ENCODE data around the gene VTI1A.
A peak's percentile ranks its signal among the peaks of the same experiment; 100 is the strongest.
"Not testable (repeated sequence)": the region's sequence is repeated elsewhere in the genome, so short reads cannot be mapped to it uniquely, and the experiment has no call there.

VTI1A gene

DNA sequence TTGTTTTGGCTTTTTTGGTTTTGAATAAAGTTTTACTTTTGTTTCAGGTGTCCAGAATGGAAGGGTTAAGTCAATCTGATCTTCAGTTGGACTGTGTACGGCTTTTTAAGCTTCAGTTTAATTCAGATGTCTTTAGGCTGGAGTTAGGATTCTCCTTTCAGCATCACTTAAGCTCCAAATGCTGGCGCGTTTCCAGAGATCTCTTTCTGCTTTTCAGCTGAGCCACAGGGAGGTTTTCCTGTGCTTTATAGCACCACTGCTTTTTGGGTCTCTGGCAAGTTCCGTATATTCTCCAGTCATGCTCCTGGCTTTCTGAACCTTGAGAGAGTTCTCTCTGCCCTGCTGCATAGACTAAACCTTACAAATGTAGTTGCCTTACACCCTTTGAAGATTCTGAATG lies 60.0 kb downstream of the VTI1A start:
- no peak for DNase-seq (ENCODE audit: low spot score)

DNA sequence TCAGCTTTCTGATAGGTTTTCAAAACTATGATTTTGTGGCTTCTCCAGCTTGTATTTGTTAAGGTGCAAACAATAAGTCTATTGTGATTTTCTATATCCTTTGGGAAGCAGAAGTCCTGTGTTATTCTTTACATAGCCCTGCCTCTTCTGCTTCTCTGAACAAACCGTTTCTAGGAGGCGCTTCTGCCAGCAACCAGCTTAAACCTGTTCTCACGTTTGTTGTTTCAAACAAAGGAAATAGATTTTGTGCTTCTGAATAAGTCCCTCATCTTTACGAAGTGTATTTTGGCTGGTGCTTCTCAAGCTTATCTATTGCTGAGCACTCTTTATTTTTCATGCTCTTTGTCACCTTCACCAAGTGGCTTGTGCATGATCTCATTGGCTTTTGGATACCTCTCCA lies 61.0 kb downstream of the VTI1A start:
- DNase-seq (ENCODE audit: low spot score) = no peak

DNA sequence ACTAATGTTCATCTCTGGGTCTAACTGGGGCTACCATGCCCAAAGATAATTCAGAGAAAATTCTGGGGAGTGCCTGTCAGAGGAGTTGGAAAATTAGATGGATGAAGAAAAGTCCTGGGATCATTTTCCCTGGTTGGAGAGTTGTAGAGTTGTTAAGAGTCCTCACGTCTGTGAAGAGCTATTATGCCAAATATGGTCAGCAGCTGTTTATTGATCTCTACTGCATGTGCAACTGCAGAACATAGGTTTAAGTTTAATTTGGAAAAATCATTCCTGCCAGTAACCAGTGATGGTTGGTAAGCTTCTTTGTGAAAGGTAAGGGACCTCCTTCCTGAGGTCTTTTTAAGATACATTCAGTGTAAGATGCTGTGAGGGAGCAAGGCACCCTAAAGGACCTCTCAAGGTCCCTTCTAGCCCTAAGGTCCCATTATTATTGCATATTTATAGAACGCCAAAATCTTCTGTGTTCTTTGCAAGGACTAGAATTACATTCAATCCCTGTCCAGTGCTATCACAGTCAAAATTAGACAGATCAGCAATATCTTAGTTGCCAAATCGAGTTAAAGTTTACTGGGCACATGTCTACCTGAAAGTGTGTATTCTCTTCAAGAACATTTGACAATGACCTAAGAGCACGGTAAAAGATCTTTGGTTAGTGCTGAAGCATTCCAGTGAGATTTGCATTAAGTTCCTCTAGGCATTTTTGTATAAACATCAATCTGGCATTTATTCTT lies 62.7 kb downstream of the VTI1A start:
- no peak for DNase-seq (ENCODE audit: low spot score)

DNA sequence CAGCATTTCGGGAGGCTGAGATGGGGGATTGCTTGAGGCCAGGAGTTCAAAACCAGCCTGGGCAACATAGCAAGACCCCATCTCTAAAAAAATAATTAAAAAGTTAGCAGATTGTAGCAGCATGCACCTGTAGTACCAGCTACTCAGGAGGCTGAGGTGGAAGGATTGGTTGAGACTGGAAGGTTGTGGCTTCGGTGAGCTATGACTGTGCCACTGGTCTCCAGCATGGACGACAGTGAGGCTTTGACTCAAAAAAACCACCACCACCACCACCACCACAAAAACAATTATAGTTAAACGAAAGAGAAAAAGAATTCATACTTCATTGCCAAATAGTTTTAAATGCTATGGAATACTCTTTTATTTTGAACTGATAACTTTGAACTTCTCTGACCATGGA lies 63.4 kb downstream of the VTI1A start:
- no peak for DNase-seq (ENCODE audit: low spot score)

DNA sequence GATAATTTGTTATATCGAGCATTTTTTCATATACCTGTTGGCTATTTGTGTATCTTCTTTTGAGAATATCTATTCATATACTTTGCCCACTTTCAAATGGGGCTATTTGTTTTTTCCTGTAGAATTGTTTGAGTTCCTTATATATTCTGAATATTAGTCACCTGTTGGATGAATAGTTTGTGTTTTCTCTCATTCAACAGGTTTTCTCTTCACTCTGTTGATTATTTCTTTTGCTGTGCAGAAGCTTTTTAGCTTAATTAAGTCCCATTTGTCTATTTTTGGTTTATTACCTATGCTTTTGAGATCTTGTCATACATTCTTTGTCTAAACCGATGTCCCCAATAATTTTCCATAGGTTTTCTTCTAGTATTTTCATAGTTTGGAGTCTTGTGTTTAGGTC lies 65.3 kb downstream of the VTI1A start:
- no peak for DNase-seq (ENCODE audit: low spot score)

DNA sequence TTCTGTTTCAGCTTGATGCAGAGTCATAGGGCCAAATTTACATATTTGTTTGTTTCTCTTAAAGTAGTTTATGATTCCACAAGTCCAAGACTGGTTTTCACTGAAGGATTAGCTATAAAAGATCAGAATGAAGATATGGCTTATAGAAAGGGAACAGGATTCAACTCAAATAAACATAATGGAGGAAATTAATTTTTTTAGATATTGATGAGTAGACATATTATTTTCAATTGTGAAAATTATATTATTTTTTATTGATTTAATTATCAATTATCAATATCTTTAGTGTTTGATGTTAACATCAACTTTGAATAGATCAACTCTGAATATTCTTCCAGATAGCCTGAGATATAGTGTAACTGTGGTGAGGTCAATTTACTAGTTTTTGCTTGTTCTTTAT lies 68.1 kb downstream of the VTI1A start:
- no peak for DNase-seq (ENCODE audit: low spot score)

DNA sequence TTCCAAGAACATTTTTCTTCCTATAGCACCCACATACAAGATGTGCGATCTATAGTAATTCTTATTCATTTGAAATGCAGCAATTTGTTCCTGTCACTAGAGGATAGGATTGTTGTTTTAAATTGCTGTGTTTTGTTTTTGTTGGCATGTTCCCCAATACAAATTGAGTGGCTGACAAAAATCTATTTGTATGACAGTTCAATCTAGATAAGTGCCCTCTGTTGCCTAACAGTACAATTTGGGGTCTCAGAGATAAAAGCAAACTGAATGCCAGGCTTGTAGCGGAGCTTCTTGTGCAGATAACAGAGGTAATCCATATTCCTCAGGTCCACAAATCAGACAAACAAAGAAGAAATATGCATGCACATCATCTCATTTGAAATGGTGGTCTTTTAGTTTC lies 68.8 kb downstream of the VTI1A start:
- DNase-seq (ENCODE audit: low spot score) = no peak

DNA sequence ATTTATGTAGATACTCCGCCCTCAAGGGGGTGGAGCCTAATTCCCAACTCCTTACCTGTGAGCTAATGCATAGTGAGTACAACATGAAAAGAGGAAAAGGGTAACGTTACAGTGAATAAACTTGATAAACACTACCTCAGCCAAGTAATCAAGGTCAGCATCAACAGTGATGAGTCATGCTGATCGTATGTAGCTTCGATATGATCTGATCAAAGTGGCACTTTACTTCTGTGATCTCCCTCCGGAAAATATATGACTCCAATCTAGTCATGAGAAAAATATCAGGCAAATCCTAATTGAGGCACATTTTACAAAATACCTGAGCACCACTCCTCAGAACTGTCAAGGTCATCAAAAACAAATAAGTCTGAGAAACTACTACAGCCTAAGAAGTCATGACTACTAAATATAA lies 70.4 kb downstream of the VTI1A start:
- DNase-seq (ENCODE audit: low spot score) = no peak

DNA sequence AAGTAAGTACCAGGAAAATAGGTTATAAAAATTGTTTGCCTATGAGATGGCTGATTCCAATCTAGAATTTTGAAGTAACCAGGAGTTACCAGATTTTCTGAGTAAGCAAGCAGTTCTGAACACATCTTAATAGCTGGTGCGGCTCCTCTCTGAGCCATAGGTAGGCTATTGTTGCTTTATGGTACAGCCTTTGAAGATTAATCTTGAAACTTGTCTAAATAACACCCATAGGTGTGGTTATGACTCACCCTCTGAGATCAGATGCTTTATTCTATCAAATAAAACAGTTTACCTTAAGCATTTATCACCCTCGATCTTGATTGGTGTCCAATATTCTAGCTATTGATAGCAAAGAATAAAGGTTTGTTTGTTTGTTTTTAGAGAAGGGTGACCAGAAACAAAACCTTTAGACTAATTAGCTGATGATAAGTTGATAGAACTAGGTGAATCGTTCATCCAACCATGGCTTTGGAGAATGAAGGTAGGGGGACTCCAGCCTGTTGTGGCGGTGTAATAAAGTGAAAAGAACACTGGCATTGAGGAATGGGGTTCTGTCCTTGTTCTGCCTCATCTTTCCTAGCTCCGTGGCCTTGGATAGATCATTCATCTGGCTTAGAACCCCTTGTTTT lies 72.2 kb downstream of the VTI1A start:
- DNase-seq (ENCODE audit: low spot score) = no peak

DNA sequence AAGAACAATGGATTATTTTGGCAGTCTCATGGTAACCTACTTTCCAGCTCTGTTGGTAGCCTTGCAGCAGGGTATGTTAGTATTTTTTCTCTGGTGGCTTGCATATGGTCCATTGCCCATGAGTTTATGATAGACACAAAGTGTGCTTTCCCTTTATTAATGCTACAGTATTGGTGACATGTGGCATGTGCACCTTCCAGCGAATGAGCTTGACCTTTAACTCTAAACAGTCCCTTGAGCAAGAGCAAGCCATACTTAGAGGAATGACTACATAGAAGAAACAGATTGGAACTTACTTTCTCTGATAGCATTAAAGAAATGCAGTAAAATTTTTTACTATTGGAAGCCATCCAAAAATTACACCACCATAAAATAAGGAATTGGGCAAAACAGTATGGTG lies 73.9 kb downstream of the VTI1A start:
- no peak for DNase-seq (ENCODE audit: low spot score)

DNA sequence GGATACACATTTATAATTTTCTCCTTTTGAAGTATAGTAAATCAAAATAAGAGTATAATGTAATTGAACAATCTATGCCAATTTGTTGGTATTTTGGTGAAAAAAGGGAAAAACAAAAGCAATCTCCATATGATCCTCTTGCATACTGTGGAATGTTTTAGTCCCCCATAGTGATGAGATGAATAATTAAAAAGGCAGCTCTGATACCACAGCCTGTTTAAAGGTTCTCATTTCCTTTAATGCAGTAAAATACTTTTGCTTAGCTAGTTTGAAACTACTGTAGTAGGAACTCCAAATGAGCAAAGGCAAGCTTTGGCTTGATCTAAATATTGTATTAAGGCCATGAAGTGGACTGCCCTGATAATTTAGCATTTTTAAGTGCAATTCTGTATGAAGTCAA lies 77.6 kb downstream of the VTI1A start:
- DNase-seq (ENCODE audit: low spot score) = peak; percentile 12

DNA sequence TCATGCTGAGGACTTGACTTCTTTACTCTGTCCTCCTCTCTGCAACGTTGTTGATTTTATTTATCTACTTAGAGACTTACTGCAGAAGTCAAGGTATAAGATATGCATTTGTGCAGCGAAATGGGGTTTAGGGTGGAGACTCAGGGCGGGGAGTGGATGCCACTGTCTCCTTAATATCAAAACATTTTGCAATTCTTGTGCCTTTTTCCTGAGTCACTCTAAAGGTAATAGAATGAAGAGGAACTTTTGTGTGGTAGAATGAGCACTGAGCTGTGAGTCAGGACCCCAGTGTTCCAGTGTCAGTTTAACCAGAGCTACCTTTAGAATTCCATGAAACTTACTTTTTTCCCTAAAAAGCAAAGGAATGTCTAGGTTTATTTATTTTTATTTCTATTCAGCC lies 78.2 kb downstream of the VTI1A start:
- DNase-seq (ENCODE audit: low spot score) = peak; percentile 4

DNA sequence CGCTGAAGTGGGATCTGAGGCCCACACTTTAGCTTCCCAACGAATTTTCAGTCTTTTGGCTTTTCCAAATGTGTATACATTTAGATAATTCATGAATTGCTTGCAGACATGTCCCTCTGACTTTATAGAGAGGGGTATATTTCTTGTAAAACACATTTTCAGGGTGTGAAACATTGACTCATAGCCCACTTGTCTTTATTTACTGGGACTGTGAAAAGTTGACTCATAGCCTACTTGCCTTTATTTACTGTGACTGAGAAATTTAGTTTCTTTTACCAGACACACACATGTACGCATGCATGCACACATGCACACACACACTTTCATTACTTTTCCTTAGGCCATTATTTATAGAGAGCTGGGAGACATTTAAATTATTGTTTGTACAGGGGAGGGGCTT lies 79.1 kb downstream of the VTI1A start:
- no peak for DNase-seq (ENCODE audit: low spot score)

DNA sequence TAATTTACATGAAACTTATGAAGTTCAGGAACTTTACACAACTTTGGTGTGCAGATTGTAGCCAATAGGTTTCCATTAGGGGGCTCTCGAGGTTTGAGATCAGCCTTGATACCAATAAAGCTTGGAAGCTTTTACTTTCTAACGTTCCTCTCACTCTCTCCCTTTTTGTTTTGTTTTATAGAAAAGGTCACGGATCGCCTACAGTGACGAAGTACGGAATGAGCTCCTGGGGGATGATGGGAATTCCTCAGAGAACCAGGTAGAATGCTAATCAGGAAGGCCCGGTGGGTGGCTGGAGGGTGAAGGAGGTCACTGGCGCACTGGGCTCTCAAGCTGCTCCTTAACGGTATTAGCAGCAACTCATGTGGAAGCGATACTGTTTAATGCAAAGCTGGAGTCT lies 79.9 kb downstream of the VTI1A start:
- no peak for DNase-seq (ENCODE audit: low spot score)

DNA sequence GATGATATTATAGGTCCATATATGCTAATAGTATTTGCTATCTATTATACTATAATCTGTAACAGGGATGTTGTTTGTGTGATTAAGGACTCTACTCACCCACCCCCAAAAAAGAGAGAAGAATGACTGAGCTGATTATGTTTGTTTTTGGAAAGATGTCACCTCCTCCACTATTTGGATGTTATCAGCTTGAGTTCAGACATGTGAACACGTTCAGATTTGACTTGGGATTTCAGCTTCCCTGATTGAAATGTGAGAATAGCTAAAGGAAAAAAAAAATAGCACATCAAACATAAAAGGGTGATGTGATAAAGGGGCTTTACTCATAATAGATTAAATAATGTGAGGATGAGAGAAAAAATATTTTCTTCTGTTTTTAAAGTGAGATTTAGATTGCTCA lies 81.2 kb downstream of the VTI1A start:
- DNase-seq (ENCODE audit: low spot score) = no peak

DNA sequence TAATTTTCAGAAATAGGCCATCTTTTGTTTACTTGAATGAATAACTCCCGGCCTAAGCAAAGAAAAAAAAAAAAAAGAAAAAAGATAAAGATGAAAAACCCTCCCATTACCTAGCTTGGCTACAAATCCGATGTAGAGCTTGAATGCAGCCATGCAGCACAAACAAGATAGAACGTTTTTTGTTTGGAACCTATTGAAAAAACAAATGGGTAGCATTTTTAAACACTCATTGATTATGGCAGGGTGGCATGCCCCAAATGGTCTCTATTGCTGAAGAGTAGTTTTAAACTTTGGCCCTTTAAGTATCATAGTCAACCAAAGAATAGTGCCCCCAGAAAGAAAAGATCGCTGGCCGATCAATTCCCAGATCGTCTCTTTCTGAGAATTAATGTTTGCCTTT lies 84.4 kb downstream of the VTI1A start:
- no peak for DNase-seq (ENCODE audit: low spot score)

DNA sequence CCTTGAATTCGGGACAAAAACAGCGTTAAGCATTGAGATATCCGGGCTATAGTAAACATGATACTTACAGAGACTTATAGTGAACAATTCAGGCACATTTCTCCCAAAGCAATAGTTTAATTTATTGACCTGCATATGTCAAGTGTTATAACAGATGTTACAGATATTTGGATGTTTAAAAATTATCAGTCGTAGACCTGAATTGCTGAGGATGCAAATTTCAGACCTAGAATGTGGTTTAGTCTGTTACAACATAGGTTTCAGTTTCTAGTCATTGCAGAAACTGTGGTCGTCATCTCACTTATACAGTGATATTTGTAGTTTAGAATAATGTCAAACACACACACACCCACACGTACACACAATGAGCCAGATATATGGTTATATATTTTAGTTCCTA lies 85.2 kb downstream of the VTI1A start:
- no peak for DNase-seq (ENCODE audit: low spot score)

DNA sequence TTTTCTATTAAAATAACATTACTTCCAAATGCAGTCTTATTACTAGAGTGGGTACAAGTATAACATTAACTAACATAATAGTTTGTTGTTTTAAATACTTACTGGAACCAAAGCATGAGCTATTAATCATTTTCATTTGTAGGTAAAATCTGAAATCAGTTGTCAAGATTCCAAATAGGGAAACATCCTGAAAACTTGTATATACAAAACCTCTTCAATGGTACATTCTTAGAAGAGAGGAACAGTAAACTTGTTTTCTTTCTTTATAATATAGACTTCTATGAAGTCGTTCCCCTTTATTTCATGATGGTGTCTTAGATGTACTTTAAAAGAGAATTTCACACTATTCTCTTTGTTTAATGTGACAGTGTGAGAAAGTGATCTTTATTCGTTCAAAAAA lies 85.9 kb downstream of the VTI1A start:
- no peak for DNase-seq (ENCODE audit: low spot score)

DNA sequence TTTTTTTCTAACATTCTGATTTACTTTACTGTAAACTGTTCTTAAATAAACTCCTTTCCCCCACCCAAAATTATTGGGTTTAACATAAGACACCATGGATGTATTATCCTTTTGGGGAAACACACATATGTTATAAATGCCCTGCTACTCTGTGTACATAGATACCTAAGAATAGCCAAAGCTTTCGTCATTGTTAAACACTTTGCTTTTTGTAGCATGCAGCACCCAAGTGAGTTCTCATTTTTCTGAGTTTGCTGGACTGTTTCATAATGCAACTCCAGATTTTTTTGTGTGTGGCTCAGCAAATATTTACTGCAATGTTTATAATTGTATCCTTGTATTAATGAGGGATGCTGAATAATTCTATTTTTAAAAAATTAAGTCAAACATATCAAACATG lies 86.9 kb downstream of the VTI1A start:
- DNase-seq (ENCODE audit: low spot score) = no peak

DNA sequence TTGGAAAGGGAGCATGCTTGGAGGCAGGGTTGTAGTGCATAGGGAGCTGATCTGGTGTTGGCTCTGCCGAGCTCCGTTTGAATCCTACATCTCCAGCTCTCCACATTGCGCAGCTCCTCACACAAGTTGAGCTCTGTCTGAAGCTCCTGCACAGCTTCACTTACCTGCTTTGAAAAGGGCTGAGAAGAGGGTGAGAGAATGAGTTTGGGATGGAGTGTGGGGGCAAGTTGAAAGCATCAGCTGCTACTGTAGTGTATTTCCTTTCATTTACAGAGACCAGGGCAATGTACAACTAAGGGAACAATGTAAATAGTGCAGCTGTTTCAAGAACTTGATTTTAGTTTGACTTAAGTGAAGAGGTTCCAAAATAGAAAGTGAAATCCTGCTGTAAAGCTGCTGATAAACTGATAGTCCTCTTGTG lies 88.5 kb downstream of the VTI1A start:
- no peak for DNase-seq (ENCODE audit: low spot score)

DNA sequence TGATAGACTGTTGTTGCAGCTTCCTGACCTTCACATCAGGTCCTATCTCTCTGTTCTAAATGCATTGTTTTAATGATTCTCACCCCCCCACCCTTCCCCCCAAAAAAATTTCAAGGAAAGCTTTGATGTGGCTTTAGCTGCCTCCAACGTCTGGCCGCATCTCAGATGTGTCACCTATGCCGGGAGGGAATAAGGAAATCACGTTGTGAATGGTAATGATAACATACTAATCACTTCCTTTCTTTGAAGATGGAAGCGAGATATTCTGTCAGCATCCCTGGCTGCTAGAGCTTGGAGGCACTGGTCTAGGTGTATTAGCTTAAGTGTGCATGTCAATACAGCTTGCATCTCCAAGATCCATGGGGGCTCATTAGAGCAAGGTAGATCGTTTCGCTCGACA lies 89.6 kb downstream of the VTI1A start:
- no peak for DNase-seq (ENCODE audit: low spot score)

DNA sequence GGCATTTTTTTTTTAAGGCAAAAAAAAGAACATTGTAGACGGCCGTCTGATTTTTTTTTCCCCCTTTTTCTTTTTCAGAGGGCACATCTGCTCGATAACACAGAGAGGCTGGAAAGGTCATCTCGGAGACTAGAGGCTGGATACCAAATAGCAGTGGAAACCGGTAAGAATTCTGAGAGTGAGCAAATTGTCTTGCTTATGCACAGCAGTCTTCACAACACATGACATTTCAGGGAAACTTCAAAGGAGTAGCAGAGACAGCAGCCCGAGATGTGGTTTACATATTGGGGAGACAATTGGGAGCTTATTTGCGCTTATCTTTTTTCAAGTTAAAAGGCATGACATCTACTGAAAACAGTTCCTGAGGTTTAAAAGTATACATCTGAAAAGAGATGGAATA lies 91.2 kb downstream of the VTI1A start:
- no peak for DNase-seq (ENCODE audit: low spot score)

DNA sequence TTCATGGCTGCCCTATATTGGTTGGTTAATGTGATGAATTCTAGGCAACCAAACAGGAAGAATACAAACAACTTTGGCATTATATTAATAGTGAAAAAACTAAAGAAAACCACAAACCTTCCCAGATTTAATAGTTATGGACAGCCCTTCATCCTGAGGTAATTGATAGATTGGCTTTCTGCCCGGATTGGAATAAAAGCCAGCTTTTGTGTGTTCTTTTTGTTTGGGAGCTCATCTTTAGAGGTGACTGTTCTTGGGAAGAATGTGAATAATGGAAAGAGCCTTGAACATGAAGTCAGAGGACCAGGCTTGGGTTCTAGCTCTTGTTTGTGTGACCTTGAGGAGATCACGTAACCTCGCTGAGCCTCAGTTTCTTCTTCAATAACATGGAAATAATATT lies 92.3 kb downstream of the VTI1A start:
- no peak for DNase-seq (ENCODE audit: low spot score)

DNA sequence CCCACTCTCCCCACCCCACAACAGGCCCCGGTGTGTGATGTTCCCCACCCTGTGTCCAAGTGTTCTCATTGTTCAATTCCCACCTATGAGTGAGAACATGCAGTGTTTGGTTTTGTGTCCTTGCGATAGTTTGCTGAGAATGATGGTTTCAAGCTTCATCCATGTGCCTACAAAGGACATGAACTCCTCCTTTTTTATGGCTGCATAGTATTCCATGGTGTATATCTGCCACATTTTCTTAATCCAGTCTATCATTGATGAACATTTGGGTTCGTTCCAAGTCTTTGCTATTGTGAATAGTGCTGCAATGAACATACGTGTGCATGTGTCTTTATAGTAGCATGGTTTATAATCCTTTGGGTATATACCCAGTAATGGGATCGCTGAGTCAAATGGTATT lies 95.8 kb downstream of the VTI1A start:
- not testable (repeated sequence) for DNase-seq (ENCODE audit: low spot score)
